ENCODE results near the gene MIAT.

Gene MIAT

GRCh38 chr22:26617271-26618199 lies 39.9 kb upstream of the MIAT start, which contains the start of gene CRYBB1:
TSS of gene CRYBB1 (minus strand) at chr22:26618027. CDS start at chr22:26616319, 1,708 bp downstream.
- no peaks in the 10 kb centered on the region for H3K36me3 ChIP-seq (ENCODE audit: control insufficient read depth, insufficient read depth, low read length)
- H3K9me3 ChIP-seq (ENCODE audit: control insufficient read depth, low read length): no peaks in the 10 kb centered on the region
- H3K4me1 ChIP-seq (ENCODE audit: control insufficient read depth, insufficient read depth, low read length): peaks cover 4% of the 10 kb centered on the region
- H3K4me3 ChIP-seq (ENCODE audit: low read length): no peak within 1 kb of the TSS
- no peak within 1 kb of the TSS for H3K9ac ChIP-seq (ENCODE audit: low read length)
- peaks cover 4% of the 10 kb centered on the region for H3K27me3 ChIP-seq (ENCODE audit: control insufficient read depth, insufficient read depth, low read length)

DNA sequence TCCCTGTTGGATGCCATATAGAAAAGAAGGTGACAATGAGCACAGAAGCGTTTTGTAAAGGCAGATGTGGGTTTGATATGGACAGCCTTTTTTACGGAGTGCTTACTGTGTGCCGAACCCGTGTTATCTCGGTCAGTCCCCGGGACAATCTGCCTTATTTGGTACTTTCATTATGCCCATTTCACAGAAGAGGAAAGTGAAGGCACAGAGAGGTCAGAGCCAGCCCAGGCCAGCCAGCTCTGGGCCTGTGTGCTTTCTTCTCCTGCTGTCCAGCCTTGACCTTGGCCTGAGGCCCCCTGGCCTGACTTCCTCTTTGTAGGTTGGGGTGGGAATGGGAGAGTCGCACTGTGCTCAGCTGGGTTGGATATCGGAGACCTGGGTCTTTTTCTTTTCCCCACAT lies 38.9 kb upstream of the MIAT start:
- Histone ChIP-seq H3K27me3 (ENCODE audit: control insufficient read depth, insufficient read depth, low read length) (peaks cover 4% of the 10 kb centered on the region), H3K36me3 (ENCODE audit: control insufficient read depth, insufficient read depth, low read length) (no peaks in the 10 kb centered on the region), H3K9ac (ENCODE audit: low read length) (no peak overlapping the region), H3K4me3 (ENCODE audit: low read length) (no peak overlapping the region), H3K4me1 (ENCODE audit: control insufficient read depth, insufficient read depth, low read length) (peaks cover 4% of the 10 kb centered on the region), H3K9me3 (ENCODE audit: control insufficient read depth, low read length) (no peaks in the 10 kb centered on the region)

DNA sequence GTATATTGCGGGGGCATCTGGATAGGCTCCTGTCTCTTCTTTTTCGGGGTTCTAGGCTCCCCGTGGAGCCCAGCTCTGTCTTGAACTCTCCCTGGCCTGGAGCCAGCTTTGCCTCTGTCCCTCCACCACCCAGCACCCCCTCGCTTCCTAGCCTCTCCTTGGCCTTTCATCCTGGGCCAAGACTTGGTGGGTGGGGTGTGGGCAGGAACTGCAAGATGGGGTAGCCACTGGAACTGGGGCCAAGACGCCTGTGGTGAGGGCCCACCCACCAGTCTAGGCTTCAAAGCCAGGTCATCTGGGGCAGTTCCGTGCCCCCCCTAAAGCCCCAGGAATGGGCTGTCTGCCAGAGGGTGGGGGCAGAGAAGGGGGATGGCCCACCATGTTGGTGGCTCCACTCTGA lies 37.9 kb upstream of the MIAT start:
- Histone ChIP-seq H3K9ac (ENCODE audit: low read length) (no peak overlapping the region), H3K36me3 (ENCODE audit: control insufficient read depth, insufficient read depth, low read length) (no peaks in the 10 kb centered on the region), H3K9me3 (ENCODE audit: control insufficient read depth, low read length) (no peaks in the 10 kb centered on the region), H3K4me3 (ENCODE audit: low read length) (no peak overlapping the region), H3K4me1 (ENCODE audit: control insufficient read depth, insufficient read depth, low read length) (peaks cover 4% of the 10 kb centered on the region), H3K27me3 (ENCODE audit: control insufficient read depth, insufficient read depth, low read length) (peaks cover 4% of the 10 kb centered on the region)

DNA sequence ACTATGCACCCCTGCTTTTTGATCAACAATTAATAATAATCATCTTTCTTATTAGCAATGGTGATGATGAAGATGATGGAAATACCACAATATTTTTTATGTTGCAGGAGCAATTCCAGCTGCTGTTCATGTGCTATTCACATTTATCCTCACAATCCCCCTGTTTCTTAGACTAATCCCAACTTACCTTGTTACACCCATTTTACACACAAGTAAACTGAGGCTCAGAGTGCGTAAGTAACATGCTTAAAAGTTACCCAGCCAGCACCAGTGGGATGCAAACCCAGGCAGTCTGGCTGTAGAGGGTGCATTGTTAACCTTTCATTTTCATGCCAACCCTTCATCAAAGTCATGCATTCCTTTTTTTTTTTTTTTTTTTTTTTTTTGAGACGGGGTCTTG lies 37.2 kb upstream of the MIAT start:
- Histone ChIP-seq H3K27me3 (ENCODE audit: control insufficient read depth, insufficient read depth, low read length) (peaks cover 4% of the 10 kb centered on the region), H3K4me1 (ENCODE audit: control insufficient read depth, insufficient read depth, low read length) (peaks cover 4% of the 10 kb centered on the region), H3K9ac (ENCODE audit: low read length) (no peak overlapping the region), H3K4me3 (ENCODE audit: low read length) (no peak overlapping the region), H3K36me3 (ENCODE audit: control insufficient read depth, insufficient read depth, low read length) (no peaks in the 10 kb centered on the region), H3K9me3 (ENCODE audit: control insufficient read depth, low read length) (no peaks in the 10 kb centered on the region)

DNA sequence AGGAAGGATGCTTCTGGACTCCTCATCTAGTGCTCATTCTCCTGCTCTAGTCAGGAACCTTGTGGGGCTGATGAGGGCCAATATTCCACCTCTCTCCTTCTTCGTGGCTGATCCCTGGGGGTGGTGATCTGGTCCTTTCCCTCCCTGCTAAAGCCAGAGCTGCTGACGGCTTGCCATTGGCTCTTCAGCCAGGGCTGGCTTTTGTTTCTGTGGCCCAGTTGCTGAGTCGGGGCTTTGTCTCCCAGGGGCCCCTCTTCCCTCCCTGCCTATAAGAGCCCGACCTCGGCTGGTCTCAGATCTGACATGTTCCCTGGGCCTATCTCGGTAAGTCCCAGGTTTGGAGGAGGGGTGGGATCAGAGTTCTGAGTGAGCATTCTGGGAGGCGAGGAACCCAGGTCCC lies 35.7 kb upstream of the MIAT start, which contains the start of gene CRYBA4:
Gene CRYBA4 (plus strand): TSS at position 301 of the 400 bp plus-strand sequence. CDS start 634 bp downstream, outside the sequence.
- no peak within 1 kb of the TSS for H3K4me3 ChIP-seq (ENCODE audit: low read length)
- no peaks in the 10 kb centered on the region for H3K9me3 ChIP-seq (ENCODE audit: control insufficient read depth, low read length)
- H3K9ac ChIP-seq (ENCODE audit: low read length): no peak within 1 kb of the TSS
- no peaks in the 10 kb centered on the region for H3K36me3 ChIP-seq (ENCODE audit: control insufficient read depth, insufficient read depth, low read length)
- peaks cover 4% of the 10 kb centered on the region for H3K27me3 ChIP-seq (ENCODE audit: control insufficient read depth, insufficient read depth, low read length)
- peaks cover 4% of the 10 kb centered on the region for H3K4me1 ChIP-seq (ENCODE audit: control insufficient read depth, insufficient read depth, low read length)

- Histone ChIP-seq H3K9ac (ENCODE audit: low read length) (no peak overlapping the region), H3K9me3 (ENCODE audit: control insufficient read depth, low read length) (no peaks in the 10 kb centered on the region), H3K4me1 (ENCODE audit: control insufficient read depth, insufficient read depth, low read length) (peaks cover 4% of the 10 kb centered on the region), H3K4me3 (ENCODE audit: low read length) (no peak overlapping the region), H3K36me3 (ENCODE audit: control insufficient read depth, insufficient read depth, low read length) (no peaks in the 10 kb centered on the region), H3K27me3 (ENCODE audit: control insufficient read depth, insufficient read depth, low read length) (peaks cover 4% of the 10 kb centered on the region)
Measured at GRCh38 chr22:26623984-26624383, 33.4 kb upstream of the MIAT start.

- no peaks in the 10 kb centered on the region for H3K36me3 ChIP-seq (ENCODE audit: control insufficient read depth, insufficient read depth, low read length)
- no peak overlapping the region for H3K4me3 ChIP-seq (ENCODE audit: low read length)
- H3K9ac ChIP-seq (ENCODE audit: low read length): no peak overlapping the region
- H3K4me1 ChIP-seq (ENCODE audit: control insufficient read depth, insufficient read depth, low read length): no peaks in the 10 kb centered on the region
- no peaks in the 10 kb centered on the region for H3K9me3 ChIP-seq (ENCODE audit: control insufficient read depth, low read length)
- H3K27me3 ChIP-seq (ENCODE audit: control insufficient read depth, insufficient read depth, low read length): peaks cover 4% of the 10 kb centered on the region
Measured at GRCh38 chr22:26624803-26625202, 32.6 kb upstream of the MIAT start.

DNA sequence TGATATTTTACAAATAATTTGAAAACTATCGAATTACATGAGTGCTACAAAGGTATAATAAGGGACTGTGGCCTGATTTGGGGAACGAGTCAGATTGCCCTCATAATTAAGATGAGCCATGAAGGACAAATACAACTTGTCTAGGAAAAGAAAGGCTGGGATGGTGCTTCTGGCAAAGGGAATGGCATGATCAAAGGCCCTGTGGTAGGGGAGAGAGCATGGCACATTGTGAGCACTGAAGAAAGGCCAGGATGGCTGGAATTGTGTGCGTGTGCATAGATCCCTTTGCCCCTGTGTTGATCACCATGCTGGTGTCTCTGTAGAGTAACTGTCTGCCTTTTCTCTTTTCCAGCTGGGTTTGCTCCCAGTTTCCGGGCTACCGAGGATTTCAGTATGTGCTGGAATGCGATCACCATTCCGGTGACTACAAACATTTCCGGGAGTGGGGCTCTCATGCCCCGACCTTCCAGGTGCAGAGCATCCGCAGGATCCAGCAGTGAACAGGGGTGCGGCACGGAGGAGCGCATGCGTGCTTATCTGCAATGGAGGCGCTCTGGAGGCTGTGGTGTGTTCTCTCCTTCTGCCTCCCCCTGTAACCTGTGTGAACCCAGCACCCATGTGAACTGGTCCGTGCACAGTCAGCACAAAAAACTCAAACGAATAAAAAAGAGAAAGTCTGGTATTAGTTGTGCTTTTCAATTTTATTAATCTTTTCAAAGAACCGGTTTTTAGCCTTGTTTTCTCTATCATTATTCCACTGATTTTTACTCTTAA lies 27.2 kb upstream of the MIAT start:
- Histone ChIP-seq H3K9me3 (ENCODE audit: control insufficient read depth, low read length) (no peaks in the 10 kb centered on the region), H3K36me3 (ENCODE audit: control insufficient read depth, insufficient read depth, low read length) (no peaks in the 10 kb centered on the region), H3K4me3 (ENCODE audit: low read length) (no peak overlapping the region), H3K4me1 (ENCODE audit: control insufficient read depth, insufficient read depth, low read length) (no peaks in the 10 kb centered on the region), H3K9ac (ENCODE audit: low read length) (no peak overlapping the region), H3K27me3 (ENCODE audit: control insufficient read depth, insufficient read depth, low read length) (no peaks in the 10 kb centered on the region)

GRCh38 chr22:26631282-26631681 lies 26.1 kb upstream of the MIAT start:
- H3K36me3 ChIP-seq (ENCODE audit: control insufficient read depth, insufficient read depth, low read length): no peaks in the 10 kb centered on the region
- no peak overlapping the region for H3K4me3 ChIP-seq (ENCODE audit: low read length)
- H3K9ac ChIP-seq (ENCODE audit: low read length): no peak overlapping the region
- no peaks in the 10 kb centered on the region for H3K27me3 ChIP-seq (ENCODE audit: control insufficient read depth, insufficient read depth, low read length)
- no peaks in the 10 kb centered on the region for H3K9me3 ChIP-seq (ENCODE audit: control insufficient read depth, low read length)
- H3K4me1 ChIP-seq (ENCODE audit: control insufficient read depth, insufficient read depth, low read length): no peaks in the 10 kb centered on the region

DNA sequence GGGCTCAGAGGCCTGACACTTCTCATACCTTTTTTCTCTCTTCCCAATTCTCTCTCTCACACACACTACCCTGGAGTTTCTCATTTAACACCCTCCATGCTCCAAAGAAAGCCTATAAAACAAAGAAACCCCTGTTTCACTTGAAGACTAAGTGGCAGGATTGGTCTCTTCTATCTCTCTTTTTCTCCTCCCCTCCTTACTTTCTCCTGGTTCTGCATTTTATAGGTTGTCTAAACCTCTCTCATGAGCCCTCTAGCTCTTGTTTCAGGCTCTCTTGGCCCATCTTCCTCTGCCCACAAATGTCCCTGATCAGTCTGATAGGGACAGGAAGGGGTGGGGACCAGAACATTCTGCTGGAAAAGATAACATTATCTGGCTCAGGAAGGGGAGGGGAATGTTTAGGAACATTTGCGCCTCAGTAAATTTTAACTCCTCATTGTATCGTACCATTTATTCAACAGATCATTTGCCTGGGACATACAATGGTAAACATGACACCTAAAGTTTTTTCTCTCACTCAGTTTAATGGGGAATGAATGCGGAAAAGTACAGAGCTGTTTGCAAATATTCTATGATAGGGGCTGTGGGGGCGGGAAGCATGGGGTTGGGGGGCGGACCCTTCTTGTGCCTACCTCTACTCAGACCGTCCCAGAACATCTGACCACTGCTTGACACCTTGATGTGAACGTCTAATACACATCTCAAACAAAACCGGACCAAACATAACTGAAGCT lies 24.8 kb upstream of the MIAT start:
- Histone ChIP-seq H3K9me3 (ENCODE audit: control insufficient read depth, low read length) (no peaks in the 10 kb centered on the region), H3K36me3 (ENCODE audit: control insufficient read depth, insufficient read depth, low read length) (no peaks in the 10 kb centered on the region), H3K4me1 (ENCODE audit: control insufficient read depth, insufficient read depth, low read length) (no peaks in the 10 kb centered on the region), H3K27me3 (ENCODE audit: control insufficient read depth, insufficient read depth, low read length) (no peaks in the 10 kb centered on the region), H3K9ac (ENCODE audit: low read length) (no peak overlapping the region), H3K4me3 (ENCODE audit: low read length) (no peak overlapping the region)

DNA sequence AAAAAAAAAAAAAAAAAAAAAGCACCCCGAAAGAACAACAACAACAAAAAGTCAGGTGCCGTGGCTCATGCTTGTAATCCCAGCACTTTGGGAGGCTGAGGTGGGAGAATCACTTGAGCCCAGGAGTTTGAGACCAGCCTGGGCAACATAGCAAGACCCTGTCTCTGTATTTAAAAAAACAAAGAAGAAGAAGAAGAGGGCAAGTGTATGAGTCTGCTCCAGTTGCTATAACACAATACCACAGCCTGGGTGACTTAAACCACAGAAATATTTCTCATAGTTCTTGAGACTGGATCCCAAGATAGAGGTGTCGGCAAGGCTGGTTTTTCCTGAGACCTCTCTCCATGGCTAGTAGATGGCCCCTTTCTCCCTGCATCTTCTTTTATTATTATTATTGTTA lies 23.2 kb upstream of the MIAT start:
- no peaks in the 10 kb centered on the region for H3K27me3 ChIP-seq (ENCODE audit: control insufficient read depth, insufficient read depth, low read length)
- no peaks in the 10 kb centered on the region for H3K4me1 ChIP-seq (ENCODE audit: control insufficient read depth, insufficient read depth, low read length)
- H3K9me3 ChIP-seq (ENCODE audit: control insufficient read depth, low read length): no peaks in the 10 kb centered on the region
- no peak overlapping the region for H3K4me3 ChIP-seq (ENCODE audit: low read length)
- H3K9ac ChIP-seq (ENCODE audit: low read length): no peak overlapping the region
- no peaks in the 10 kb centered on the region for H3K36me3 ChIP-seq (ENCODE audit: control insufficient read depth, insufficient read depth, low read length)

All from mucosa of stomach (tissue), 1 donor.